ENCODE results near the gene FZD10.
A peak's percentile ranks its signal among the peaks of the same experiment; 100 is the strongest.

FZD10 gene

DNA sequence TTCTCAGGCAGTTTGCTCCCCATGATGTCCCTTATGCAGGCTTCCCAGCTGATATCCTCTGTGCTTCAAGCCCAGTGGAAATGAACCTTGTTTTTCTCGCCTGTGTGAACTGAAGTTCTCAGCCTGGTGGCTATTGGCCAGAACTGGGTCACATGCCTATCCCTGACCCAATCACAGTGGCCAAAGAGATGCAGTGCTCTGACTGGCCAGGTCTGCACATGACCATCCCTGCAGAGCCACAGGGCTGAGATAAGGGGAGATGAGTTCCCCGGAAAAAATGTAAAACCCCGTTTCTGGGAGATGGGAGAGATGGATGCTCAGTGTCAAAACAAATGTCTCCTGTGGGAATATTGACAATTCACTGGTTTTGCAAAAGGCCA is 34.7 kb upstream of the FZD10 start:
- Histone ChIP-seq H3K4me1 (ENCODE audit: insufficient read depth, poor library complexity, severe bottlenecking) (peaks cover 13% of the 10 kb centered on the region), H3K4me3 (ENCODE audit: severe bottlenecking) (no peak overlapping the region), H3K36me3 (ENCODE audit: low read depth) (no peaks in the 10 kb centered on the region), H3K27ac (ENCODE audit: poor library complexity, severe bottlenecking) (no peak overlapping the region), H3K9me3 (ENCODE audit: severe bottlenecking) (no peaks in the 10 kb centered on the region), H3K27me3 (ENCODE audit: insufficient read depth, poor library complexity, severe bottlenecking) (no peaks in the 10 kb centered on the region)
- no peak for DNase-seq (ENCODE audit: low spot score)
- ATAC-seq (ENCODE audit: low read depth): no peak
- TF ChIP-seq CTCF (IDR thresholded peaks at IDR 0.05; ENCODE audit: poor library complexity, severe bottlenecking): no peak

DNA sequence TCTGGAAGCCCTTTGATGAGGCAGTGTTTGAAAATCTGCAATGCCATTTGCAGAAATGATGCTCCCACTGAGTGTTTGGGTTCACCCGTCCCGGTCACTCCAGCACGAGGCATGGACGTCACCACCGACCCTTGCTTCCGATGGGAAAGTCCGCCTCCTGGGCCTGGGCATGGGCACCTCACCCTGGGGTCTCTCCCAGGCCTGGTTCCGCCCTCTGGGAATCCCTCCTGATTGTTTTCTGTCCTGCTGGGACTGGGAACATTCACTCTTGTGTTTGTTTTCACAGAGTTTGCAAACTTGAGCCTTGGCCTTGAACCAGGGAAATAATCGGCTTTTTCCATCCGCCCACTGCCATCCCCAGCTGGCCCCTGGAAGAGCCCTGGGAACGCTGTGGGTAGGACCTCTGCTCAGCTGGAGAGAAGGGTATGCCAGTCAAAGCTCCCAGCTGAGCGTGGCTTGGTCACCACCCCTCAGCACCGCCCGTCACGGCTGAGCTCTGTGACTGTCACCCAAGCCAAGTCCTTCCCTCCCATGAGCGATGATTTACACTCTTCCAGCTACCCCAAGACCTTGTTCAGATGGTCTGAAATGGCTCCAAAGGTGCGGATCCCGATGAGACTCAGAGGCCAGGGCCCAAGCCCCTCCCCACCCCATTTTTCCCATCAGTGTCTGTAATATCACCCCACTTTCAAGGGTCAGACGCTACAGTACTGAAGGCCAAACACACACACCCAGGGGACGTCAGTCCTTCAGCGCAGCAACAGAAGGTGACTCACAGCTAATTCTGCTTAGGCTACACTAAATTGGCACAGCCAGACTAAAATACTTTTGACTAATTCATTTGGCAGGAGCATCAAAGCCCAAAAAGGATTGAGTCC is 34.1 kb upstream of the FZD10 start:
- Histone ChIP-seq H3K36me3 (ENCODE audit: low read depth) (no peaks in the 10 kb centered on the region), H3K4me3 (ENCODE audit: severe bottlenecking) (no peak overlapping the region), H3K27me3 (ENCODE audit: insufficient read depth, poor library complexity, severe bottlenecking) (no peaks in the 10 kb centered on the region), H3K27ac (ENCODE audit: poor library complexity, severe bottlenecking) (no peak overlapping the region), H3K4me1 (ENCODE audit: insufficient read depth, poor library complexity, severe bottlenecking) (peaks cover 18% of the 10 kb centered on the region), H3K9me3 (ENCODE audit: severe bottlenecking) (no peaks in the 10 kb centered on the region)
- ATAC-seq (ENCODE audit: low read depth) (peak; percentile 63), DNase-seq (ENCODE audit: low spot score) (no peak)
- TF ChIP-seq CTCF (IDR thresholded peaks at IDR 0.05; ENCODE audit: poor library complexity, severe bottlenecking): no peak

- Histone ChIP-seq H3K4me3 (ENCODE audit: severe bottlenecking) (no peak overlapping the region), H3K36me3 (ENCODE audit: low read depth) (no peaks in the 10 kb centered on the region), H3K4me1 (ENCODE audit: insufficient read depth, poor library complexity, severe bottlenecking) (peaks cover 21% of the 10 kb centered on the region), H3K27me3 (ENCODE audit: insufficient read depth, poor library complexity, severe bottlenecking) (no peaks in the 10 kb centered on the region), H3K9me3 (ENCODE audit: severe bottlenecking) (no peaks in the 10 kb centered on the region), H3K27ac (ENCODE audit: poor library complexity, severe bottlenecking) (no peak overlapping the region)
- DNase-seq (ENCODE audit: low spot score) (no peak), ATAC-seq (ENCODE audit: low read depth) (peak; percentile 13; the same call in 2 of the 3 replicates)
- no peak for TF ChIP-seq CTCF (IDR thresholded peaks at IDR 0.05; ENCODE audit: poor library complexity, severe bottlenecking)
These were observed 33.2 kb upstream of the FZD10 start for GRCh38 chr12:130128790-130129735.

DNA sequence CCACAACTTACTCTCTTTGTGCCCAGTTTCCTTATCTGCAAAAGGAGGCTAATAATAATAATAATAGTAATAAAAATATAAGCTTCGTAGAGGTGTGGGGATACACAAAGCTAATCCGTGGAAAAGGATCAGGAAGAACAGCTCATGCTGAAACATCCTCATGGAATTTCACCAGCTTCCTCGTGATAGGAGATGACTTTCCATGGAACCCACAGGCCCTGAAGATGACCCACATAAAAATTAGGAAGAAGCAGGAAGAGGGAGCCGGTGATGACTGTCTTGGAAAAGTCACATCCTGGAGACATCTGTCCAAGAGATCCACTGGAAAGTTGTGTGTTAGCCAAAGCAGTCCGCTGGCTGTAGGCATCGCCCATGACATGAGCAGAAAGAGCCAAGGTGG is 31.9 kb upstream of the FZD10 start:
- no peaks in the 10 kb centered on the region for H3K9me3 ChIP-seq (ENCODE audit: severe bottlenecking)
- no peak overlapping the region for H3K4me3 ChIP-seq (ENCODE audit: severe bottlenecking)
- no peaks in the 10 kb centered on the region for H3K36me3 ChIP-seq (ENCODE audit: low read depth)
- DNase-seq (ENCODE audit: low spot score) (no peak), ATAC-seq (ENCODE audit: low read depth) (no peak)
- peaks cover 21% of the 10 kb centered on the region for H3K4me1 ChIP-seq (ENCODE audit: insufficient read depth, poor library complexity, severe bottlenecking)
- no peaks in the 10 kb centered on the region for H3K27me3 ChIP-seq (ENCODE audit: insufficient read depth, poor library complexity, severe bottlenecking)
- H3K27ac ChIP-seq (ENCODE audit: poor library complexity, severe bottlenecking): no peak overlapping the region
- no peak for TF ChIP-seq CTCF (IDR thresholded peaks at IDR 0.05; ENCODE audit: poor library complexity, severe bottlenecking)

Data from RWPE2 (cell line).